ENCODE measurements around the gene LPA. TPM values are rescaled to one million over a fixed set of nuclear protein-coding genes. Genes with fewer than 3 reads are reported as not detected.

The LPA gene
- total and polyA plus RNA-seq, 2 of the 13 experiments (the other 11 are each of a cell fraction or from before 2014, with no cell fraction given) = not detected

DNA sequence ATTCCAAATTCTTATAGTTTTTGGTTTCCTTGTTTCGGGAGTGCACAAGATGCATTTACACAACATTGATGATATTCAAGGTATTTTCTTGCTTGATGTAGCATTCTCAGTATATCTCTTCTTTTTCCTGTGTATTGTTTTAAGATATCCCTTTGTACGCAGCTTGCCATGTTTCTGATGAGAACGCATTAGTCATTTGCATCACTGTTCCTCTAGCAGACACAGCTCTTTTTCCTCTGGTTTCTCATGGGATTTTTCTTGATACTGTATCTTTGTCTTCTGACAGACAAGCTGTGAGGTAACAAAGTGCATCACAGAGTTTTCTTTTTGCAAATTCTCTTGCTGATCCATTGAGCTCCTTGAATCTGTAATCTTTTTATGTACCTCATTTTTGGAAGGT lies 169.5 kb downstream of the LPA start (continued):
- TF ChIP-seq LBX2 (CRISPR knock-in tag; IDR thresholded peaks at IDR 0.05; ENCODE audit: borderline replicate concordance) = no peak
- TF ChIP-seq SIX4 (CRISPR knock-in tag; IDR thresholded peaks at IDR 0.05) = no peak
- no peak for TF ChIP-seq ISL2 (CRISPR knock-in tag; IDR thresholded peaks at IDR 0.05)
- no peak for TF ChIP-seq JUND (CRISPR knock-in tag; IDR thresholded peaks at IDR 0.05)
- TF ChIP-seq, protein P1, sequence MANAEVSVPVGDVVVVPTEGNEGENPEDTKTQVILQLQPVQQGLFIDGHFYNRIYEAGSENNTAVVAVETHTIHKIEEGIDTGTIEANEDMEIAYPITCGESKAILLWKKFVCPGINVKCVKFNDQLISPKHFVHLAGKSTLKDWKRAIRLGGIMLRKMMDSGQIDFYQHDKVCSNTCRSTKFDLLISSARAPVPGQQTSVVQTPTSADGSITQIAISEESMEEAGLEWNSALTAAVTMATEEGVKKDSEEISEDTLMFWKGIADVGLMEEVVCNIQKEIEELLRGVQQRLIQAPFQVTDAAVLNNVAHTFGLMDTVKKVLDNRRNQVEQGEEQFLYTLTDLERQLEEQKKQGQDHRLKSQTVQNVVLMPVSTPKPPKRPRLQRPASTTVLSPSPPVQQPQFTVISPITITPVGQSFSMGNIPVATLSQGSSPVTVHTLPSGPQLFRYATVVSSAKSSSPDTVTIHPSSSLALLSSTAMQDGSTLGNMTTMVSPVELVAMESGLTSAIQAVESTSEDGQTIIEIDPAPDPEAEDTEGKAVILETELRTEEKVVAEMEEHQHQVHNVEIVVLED (CRISPR knock-in tag; IDR thresholded peaks at IDR 0.05; ENCODE audit: borderline replicate concordance) = no peak
- TF ChIP-seq ZBTB38 (CRISPR knock-in tag; IDR thresholded peaks at IDR 0.05) = no peak
- TF ChIP-seq MED8 (CRISPR knock-in tag; IDR thresholded peaks at IDR 0.05; ENCODE audit: insufficient replicate concordance) = no peak

GRCh38 chr6:160489091-160489490 lies 175.0 kb downstream of the LPA start:
- FAIRE-seq = peak; percentile 12
- Histone ChIP-seq H3K9me3 (ENCODE audit: low read length) (no peaks in the 10 kb centered on the region), H3K4me3 (replicated peaks in 1 of 3; ENCODE audit: insufficient read depth in 1 of 3, low read depth in 2 of 3, low read length in 3 of 3) (no peak overlapping the region), H3K27ac (ENCODE audit: extremely low read length, insufficient read depth, low read length) (no peak overlapping the region), H4K20me1 (ENCODE audit: insufficient read depth, low read length) (no peaks in the 10 kb centered on the region), H3K4me2 (ENCODE audit: low read depth, low read length) (no peak overlapping the region), H3K79me2 (ENCODE audit: insufficient read depth, low read length) (no peaks in the 10 kb centered on the region), H3K4me1 (ENCODE audit: insufficient read depth, low read length) (no peaks in the 10 kb centered on the region), H2AFZ (ENCODE audit: low read length) (no peak overlapping the region), H3K36me3 (replicated peaks in 1 of 2; ENCODE audit: control insufficient read depth in 1 of 2, insufficient read depth in 2 of 2, low read length in 2 of 2) (no peaks in the 10 kb centered on the region), H3K9ac (ENCODE audit: insufficient read depth, low read depth, low read length) (no peak overlapping the region), H3K27me3 (ENCODE audit: control insufficient read depth in 1 of 2, insufficient read depth in 2 of 2, low read length in 2 of 2) (no peaks in the 10 kb centered on the region)
- no TSS peak for BruUV-seq (replicated peaks)
- no peak for DNase-seq (ENCODE audit: low spot score)
- 100% methylated on average over 1 of the region's 1 CpG for WGBS (ENCODE audit: low lambda C conversion rate)
- in situ Hi-C loops (cut with HindIII; ENCODE audit: extremely low pct_ligation_motif_present, low pct_unique_long_range_greater_than_20kb) = no loop called here
- ATAC-seq = no peak
- TF ChIP-seq, protein P2, sequence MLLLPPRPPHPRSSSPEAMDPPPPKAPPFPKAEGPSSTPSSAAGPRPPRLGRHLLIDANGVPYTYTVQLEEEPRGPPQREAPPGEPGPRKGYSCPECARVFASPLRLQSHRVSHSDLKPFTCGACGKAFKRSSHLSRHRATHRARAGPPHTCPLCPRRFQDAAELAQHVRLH (CRISPR knock-in tag; IDR thresholded peaks at IDR 0.05; ENCODE audit: borderline replicate concordance, low read depth) = no peak
- TF ChIP-seq EHMT2 (IDR thresholded peaks at IDR 0.05; ENCODE audit: borderline replicate concordance, low read depth, low read length) (no peak), ZFX (CRISPR knock-in tag; IDR thresholded peaks at IDR 0.05; ENCODE audit: low read depth) (no peak), ATF7 (IDR thresholded peaks at IDR 0.05) (no peak), ATF7 (CRISPR knock-in tag; IDR thresholded peaks at IDR 0.05) (no peak)
- ChIA-PET POLR2A (no interaction called here), CTCF (ENCODE audit: low intra/inter-chr PET ratio, low total read pairs) (no interaction called here)
- intact Hi-C loops (cut with micrococcal nuclease; ENCODE audit: unreplicated experiment) = no loop called here
